Measurements from ENCODE around the gene CWC27.

GRCh38 chr5:64765804-64766504 lies 2.8 kb upstream of the CWC27 start:
- TF ChIP-seq CTCF (IDR thresholded peaks at IDR 0.05; ENCODE audit: low read length) (no peak), EZH2 (IDR thresholded peaks at IDR 0.05; ENCODE audit: borderline replicate concordance, low read length) (no peak)
